PC-9 (cell line): Measurements from ENCODE around the gene MLEC. TPM values are rescaled to one million over a fixed set of nuclear protein-coding genes. Genes with fewer than 3 reads are reported as not detected.

Source experiments
- BruUV-seq: library from RNA; stranded (reverse); fragments of 400-500 nt; replicated peaks from 2 replicates; lab custom pipeline; 2021; lab: Mats Ljungman, UMichigan
- CTCF ChIA-PET: fragments of 300-600 bp; sonication (Branson Sonifier 250); formaldehyde crosslinking; loops from one replicate; lab custom pipeline; 2022; ENCODE audit warnings: antibody characterized with exemption; lab: Charles Lee
- POLR2A ChIA-PET: fragments of 300-600 bp; sonication (Branson Sonifier 250); formaldehyde crosslinking; loops from one replicate; lab custom pipeline; 2022; ENCODE audit warnings: antibody characterized with exemption; ENCODE audit not compliant: unreplicated experiment; lab: Charles Lee
- DNase-seq, 2 experiments: peaks; one replicate each; pipeline versions ENCODE4 v3.0.0 to v3.0.0-alpha.2; 2015 to 2022; ENCODE audit warnings: mixed read lengths in 1 of 2
- H2AFZ ChIP-seq: fragments of 200-600 bp; sonication (generic); 2 replicates; pipeline ENCODE4 v1.8.1; 2017; ENCODE audit warnings: antibody characterized with exemption
- H3F3A ChIP-seq: fragments of 200-600 bp; sonication (generic); 2 replicates; pipeline ENCODE4 v1.8.1; 2017; ENCODE audit warnings: antibody characterized with exemption, mild to moderate bottlenecking, low read depth; ENCODE audit not compliant: insufficient read depth
- H3K27ac ChIP-seq: fragments of 200-600 bp; sonication (generic); 2 replicates; pipeline ENCODE4 v1.6.1; 2016; ENCODE audit warnings: mixed run types
- H3K27me3 ChIP-seq: fragments of 200-600 bp; sonication (generic); 2 replicates; pipeline ENCODE4 v1.6.1; 2016; ENCODE audit warnings: low read depth, mixed run types; ENCODE audit not compliant: insufficient read depth
- H3K36me3 ChIP-seq: fragments of 200-600 bp; sonication (generic); 2 replicates; pipeline ENCODE4 v1.6.1; 2016; ENCODE audit warnings: low read depth, mixed run types
- H3K4me1 ChIP-seq: fragments of 200-600 bp; sonication (generic); replicated peaks from 2 replicates; pipeline ENCODE4 v1.6.1; 2016; ENCODE audit warnings: mixed run types; ENCODE audit not compliant: insufficient read depth
- H3K4me2 ChIP-seq: fragments of 200-600 bp; sonication (generic); 2 replicates; pipeline ENCODE4 v1.6.1; 2017; ENCODE audit warnings: mixed run types
- H3K4me3 ChIP-seq: fragments of 200-600 bp; sonication (generic); 2 replicates; pipeline ENCODE4 v1.6.1; 2016; ENCODE audit warnings: mixed run types
- H3K79me2 ChIP-seq: fragments of 200-600 bp; sonication (generic); 2 replicates; pipeline ENCODE4 v1.6.1; 2017; ENCODE audit warnings: low read depth, mixed run types
- H3K9me2 ChIP-seq: fragments of 200-600 bp; sonication (generic); 2 replicates; pipeline ENCODE4 v1.8.1; 2017; ENCODE audit warnings: mild to moderate bottlenecking; ENCODE audit not compliant: insufficient read depth
- H3K9me3 ChIP-seq: fragments of 200-600 bp; sonication (generic); 2 replicates; pipeline ENCODE4 v1.8.1; 2016; ENCODE audit warnings: low read depth; ENCODE audit not compliant: insufficient read depth
- H4K20me1 ChIP-seq: fragments of 200-600 bp; sonication (generic); 2 replicates; pipeline ENCODE4 v1.8.1; 2017; ENCODE audit not compliant: insufficient read depth
- CTCF ChIP-seq: fragments of 200-600 bp; sonication (generic); conservative IDR thresholded peaks from 2 replicates; pipeline ENCODE4 v1.6.1; 2017; ENCODE audit warnings: mixed run types, antibody characterized with exemption, mild to moderate bottlenecking, moderate library complexity
- EZH2 ChIP-seq: fragments of 200-600 bp; sonication (generic); IDR thresholded peaks from 2 replicates; pipeline ENCODE4 v1.8.0; 2017; ENCODE audit warnings: antibody characterized with exemption, low read depth
- intact Hi-C: fragments of 100-400 bp; cut with micrococcal nuclease; formaldehyde crosslinking; loops from one replicate; pipeline ENCODE4 v1.10.0; 2022; ENCODE audit not compliant: unreplicated experiment
- total RNA-seq: library from RNA; stranded (reverse); gene quantifications from 2 replicates; pipeline ENCODE4 v1.2.3, GENCODE V29; 2021

Gene MLEC
- total RNA-seq, 1 experiment from 2014 or later, result 131 TPM

GRCh38 chr12:120712610-120713009 lies 25.7 kb downstream of the MLEC start:
- Histone ChIP-seq H2AFZ (no peak overlapping the region), H3K36me3 (peaks cover 5% of the 10 kb centered on the region; the same call in 1 of the 2 replicates), H3K4me3 (no peak overlapping the region), H3F3A (peaks cover 8% of the 10 kb centered on the region; the same call in 1 of the 2 replicates), H4K20me1 (peaks cover 4% of the 10 kb centered on the region; the same call in 1 of the 2 replicates), H3K79me2 (peaks cover 20% of the 10 kb centered on the region), H3K9me2 (no peaks in the 10 kb centered on the region), H3K27me3 (no peaks in the 10 kb centered on the region), H3K27ac (no peak overlapping the region), H3K4me1 (0 out of 2 replicates have a peak, but pooled peaks cover 7% of the 10 kb centered on the region), H3K9me3 (no peaks in the 10 kb centered on the region), H3K4me2 (no peak overlapping the region)
- CTCF ChIA-PET, result no interaction called here
- BruUV-seq, result no TSS peak
- DNase-seq, result no peak
- intact Hi-C loops, result loop anchor here (5.0 kb wide), 2 partner anchors 145 to 260 kb away; no protein-coding TSS in a partner anchor
- POLR2A ChIA-PET, result no interaction called here
- TF ChIP-seq CTCF, result no peak

GRCh38 chr12:120713861-120714482 lies 27.0 kb downstream of the MLEC start:
- intact Hi-C loops, result loop anchor here (1.0 to 5.0 kb wide), 5 partner anchors 67 to 389 kb away; no protein-coding TSS in a partner anchor
- CTCF ChIA-PET, result no interaction called here

GRCh38 chr12:120718055-120718454 lies 31.1 kb downstream of the MLEC start:
- H3K36me3 ChIP-seq, result peaks cover 11% of the 10 kb centered on the region; the same call in 1 of the 2 replicates
- intact Hi-C loops, result no loop called here

More at GRCh38 chr12:120713861-120714482, 27.0 kb downstream of the MLEC start:
- H3K9me3 ChIP-seq, result no peaks in the 10 kb centered on the region
- no peak overlapping the region for H2AFZ ChIP-seq
- 0 out of 2 replicates have a peak, but pooled peaks cover 7% of the 10 kb centered on the region for H3K4me1 ChIP-seq
- H3K79me2 ChIP-seq, result peaks cover 20% of the 10 kb centered on the region
- no TSS peak for BruUV-seq
- peaks cover 8% of the 10 kb centered on the region; the same call in 1 of the 2 replicates for H3F3A ChIP-seq
- peaks cover 4% of the 10 kb centered on the region; the same call in 1 of the 2 replicates for H4K20me1 ChIP-seq
- no peak overlapping the region for H3K4me2 ChIP-seq
- H3K27ac ChIP-seq, result no peak overlapping the region
- H3K36me3 ChIP-seq, result peaks cover 7% of the 10 kb centered on the region; the same call in 1 of the 2 replicates
- no peak overlapping the region for H3K4me3 ChIP-seq
- H3K9me2 ChIP-seq, result no peaks in the 10 kb centered on the region
- POLR2A ChIA-PET, result no interaction called here
- no peaks in the 10 kb centered on the region for H3K27me3 ChIP-seq
- TF ChIP-seq EZH2, result no peak
- TF ChIP-seq CTCF, result peak; percentile 90
- DNase-seq, result peak; percentile 48 to 55

More at GRCh38 chr12:120718055-120718454, 31.1 kb downstream of the MLEC start:
- Histone ChIP-seq H3K9me3 (no peaks in the 10 kb centered on the region), H3K4me3 (no peak overlapping the region), H2AFZ (no peak overlapping the region), H4K20me1 (peaks cover 4% of the 10 kb centered on the region; the same call in 1 of the 2 replicates), H3K27me3 (no peaks in the 10 kb centered on the region), H3K9me2 (no peaks in the 10 kb centered on the region), H3F3A (no peaks in the 10 kb centered on the region), H3K4me1 (no peaks in the 10 kb centered on the region), H3K27ac (no peak overlapping the region), H3K4me2 (no peak overlapping the region), H3K79me2 (no peaks in the 10 kb centered on the region)
- ChIA-PET POLR2A (no interaction called here), CTCF (no interaction called here)
- no peak for TF ChIP-seq EZH2
- no peak for TF ChIP-seq CTCF
- DNase-seq, result no peak
- no TSS peak for BruUV-seq
